GM23338 (cell line): ENCODE data around the gene DHX34.

Experiments used
- CREB1 ChIP-seq: fragments of 250-450 bp; sonication (Bioruptor Pico); IDR thresholded peaks from 2 replicates; pipeline ENCODE4 v1.5.0; 2020; ENCODE audit warnings: low read depth, mild to moderate bottlenecking, moderate library complexity
- CTCF ChIP-seq, 2 experiments: fragments of 200-600 bp in 1 of 2; sonication (generic) in 1 of 2; conservative IDR thresholded peaks; 2 replicates each; pipeline versions ENCODE4 v1.5.1 to v1.6.1; 2016 to 2017; ENCODE audit warnings: antibody characterized with exemption in 2 of 2, low read depth in 2 of 2, mild to moderate bottlenecking in 2 of 2, moderate library complexity in 1 of 2
- EZH2 ChIP-seq: fragments of 200-600 bp; sonication (generic); IDR thresholded peaks from one replicate; pipeline ENCODE4 v1.8.0; 2017; ENCODE audit warnings: antibody characterized with exemption, mild to moderate bottlenecking, low read depth; ENCODE audit not compliant: unreplicated experiment
- EZH2phosphoT487 ChIP-seq: fragments of 200-600 bp; sonication (generic); IDR thresholded peaks from one replicate; pipeline ENCODE4 v1.8.1; 2018; ENCODE audit warnings: antibody characterized with exemption; ENCODE audit not compliant: unreplicated experiment
- POLR2AphosphoS5 ChIP-seq: IDR thresholded peaks from 2 replicates; pipeline ENCODE4 v1.6.1; 2016; ENCODE audit warnings: antibody characterized with exemption, low read depth
- STAT1 ChIP-seq: IDR thresholded peaks from one replicate; pipeline ENCODE4 v1.6.1; 2016; ENCODE audit warnings: antibody characterized with exemption; ENCODE audit not compliant: unreplicated experiment

DNA sequence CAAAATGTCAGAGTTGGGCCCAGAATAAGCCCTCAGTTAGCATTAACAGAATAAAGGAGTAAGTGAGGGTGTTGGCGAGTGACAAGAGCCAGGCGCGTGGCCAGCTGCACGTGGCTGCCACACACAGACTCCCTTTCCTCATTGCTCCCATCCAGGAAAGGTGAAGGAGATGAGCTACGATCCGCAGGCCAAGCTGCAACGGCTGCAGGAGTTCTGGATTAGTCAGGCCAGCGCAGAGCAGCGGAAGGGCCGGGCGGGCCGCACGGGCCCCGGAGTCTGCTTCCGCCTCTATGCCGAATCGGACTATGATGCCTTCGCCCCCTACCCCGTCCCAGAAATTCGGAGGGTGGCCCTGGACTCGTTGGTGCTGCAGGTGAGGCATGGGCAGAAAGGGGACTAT lies 13.2 kb downstream of the DHX34 start:
- TF ChIP-seq CTCF (conservative IDR thresholded peaks at IDR 0.05; ENCODE audit: low read depth in 2 of 2): no peak
- no peak for TF ChIP-seq EZH2phosphoT487
- TF ChIP-seq EZH2: no peak
- TF ChIP-seq POLR2AphosphoS5: no peak
- TF ChIP-seq STAT1: no peak
- no peak for TF ChIP-seq CREB1 (CRISPR knock-in tag)
